GM18873 (cell line): ENCODE data around the gene TRPV4.
"Not testable (repeated sequence)": the region's sequence is repeated elsewhere in the genome, so short reads cannot be mapped to it uniquely, and the experiment has no call there.

Source experiments
- ATAC-seq: cut with Tn5 transposase; IDR thresholded peaks from one replicate; pipeline ENCODE4 v1.9.1; 2021; ENCODE audit warnings: mild to moderate bottlenecking, moderate library complexity, moderate number of reproducible peaks; ENCODE audit not compliant: unreplicated experiment, low FRiP score

TRPV4 gene

DNA sequence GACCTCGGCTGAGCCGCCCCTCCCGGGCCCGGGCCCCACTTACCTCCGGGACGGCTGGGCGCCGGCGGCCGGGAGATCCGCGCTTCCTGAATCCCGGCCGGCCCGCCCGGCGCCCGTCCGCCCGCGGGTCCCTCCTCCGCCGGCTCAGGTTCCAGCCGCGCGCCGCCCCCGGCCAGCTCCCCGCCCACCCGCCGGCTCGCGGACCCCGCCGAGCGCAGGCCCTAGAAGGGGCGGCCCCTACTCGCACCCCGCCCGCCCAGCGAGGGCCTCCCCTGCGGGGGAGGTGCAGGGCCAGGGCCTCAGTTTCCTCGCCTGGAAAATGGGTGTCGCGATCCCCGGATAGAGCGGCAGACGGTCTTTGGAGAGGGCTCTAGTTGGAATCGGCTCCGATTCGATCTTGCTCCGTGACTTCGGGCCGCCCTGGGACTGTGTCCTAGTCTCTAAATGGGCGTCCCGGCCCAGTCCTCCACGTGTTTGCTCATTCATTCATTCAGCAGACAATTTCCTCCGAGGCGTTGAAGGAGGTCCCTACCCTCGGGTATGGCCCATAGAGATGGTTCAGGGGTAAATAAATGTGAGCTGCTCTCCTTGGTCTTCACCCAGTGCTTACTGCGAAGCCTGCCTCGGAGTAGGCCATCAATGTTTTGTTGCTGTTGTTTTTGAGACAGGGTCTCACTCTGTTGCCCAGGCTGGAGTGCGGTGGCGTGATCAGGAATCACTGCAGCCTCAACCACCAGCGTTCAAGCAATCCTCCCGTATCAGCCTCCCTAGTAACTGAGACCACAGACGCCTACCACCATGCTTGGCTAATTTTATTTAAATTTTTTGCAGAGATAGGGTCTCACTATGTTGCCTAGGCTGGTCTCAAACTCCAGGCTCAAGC, at the start of gene TRPV4:
Gene TRPV4 (minus strand): TSS at position 92 of the 883 bp plus-strand sequence. CDS start 18,602 bp downstream, outside the sequence.
- no peak for ATAC-seq

DNA sequence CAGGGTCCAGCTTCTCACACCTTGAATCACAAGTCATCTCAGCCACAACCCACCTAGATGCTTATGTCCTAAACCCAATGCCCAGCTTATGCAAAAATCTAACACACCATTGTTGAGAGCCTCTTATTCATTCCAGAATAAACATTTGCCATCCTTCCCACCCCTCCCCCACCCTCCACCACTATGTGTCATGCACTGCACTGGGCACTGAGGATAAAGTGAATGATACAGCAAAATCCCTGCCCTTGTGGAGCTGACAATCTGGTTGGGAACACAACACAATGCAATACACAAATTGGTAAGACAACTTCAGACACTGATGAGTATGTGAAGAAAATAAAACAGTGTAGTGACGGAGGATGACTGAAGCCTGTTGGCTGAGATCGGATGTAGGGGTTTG, 48.6 kb upstream of the TRPV4 start:
- no peak for ATAC-seq

DNA sequence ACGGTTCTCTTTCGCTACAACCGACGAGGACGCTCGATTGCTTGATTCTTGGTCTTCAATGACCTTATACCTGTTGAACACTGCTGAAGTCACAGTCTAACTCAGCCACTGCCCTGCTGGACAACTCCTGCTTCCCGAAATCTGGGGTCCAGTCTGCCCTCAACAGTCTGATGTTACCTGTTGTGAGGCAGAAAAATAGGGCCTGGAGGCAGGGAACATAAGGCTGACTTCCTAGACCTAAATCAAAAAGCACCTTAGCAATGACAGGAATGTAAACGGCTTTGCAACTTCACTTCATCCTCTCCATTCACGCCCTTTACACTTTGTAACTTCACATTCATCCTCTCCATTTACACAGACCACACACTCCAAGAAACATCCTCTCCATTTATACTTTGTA, 47.7 kb upstream of the TRPV4 start:
- no peak for ATAC-seq

DNA sequence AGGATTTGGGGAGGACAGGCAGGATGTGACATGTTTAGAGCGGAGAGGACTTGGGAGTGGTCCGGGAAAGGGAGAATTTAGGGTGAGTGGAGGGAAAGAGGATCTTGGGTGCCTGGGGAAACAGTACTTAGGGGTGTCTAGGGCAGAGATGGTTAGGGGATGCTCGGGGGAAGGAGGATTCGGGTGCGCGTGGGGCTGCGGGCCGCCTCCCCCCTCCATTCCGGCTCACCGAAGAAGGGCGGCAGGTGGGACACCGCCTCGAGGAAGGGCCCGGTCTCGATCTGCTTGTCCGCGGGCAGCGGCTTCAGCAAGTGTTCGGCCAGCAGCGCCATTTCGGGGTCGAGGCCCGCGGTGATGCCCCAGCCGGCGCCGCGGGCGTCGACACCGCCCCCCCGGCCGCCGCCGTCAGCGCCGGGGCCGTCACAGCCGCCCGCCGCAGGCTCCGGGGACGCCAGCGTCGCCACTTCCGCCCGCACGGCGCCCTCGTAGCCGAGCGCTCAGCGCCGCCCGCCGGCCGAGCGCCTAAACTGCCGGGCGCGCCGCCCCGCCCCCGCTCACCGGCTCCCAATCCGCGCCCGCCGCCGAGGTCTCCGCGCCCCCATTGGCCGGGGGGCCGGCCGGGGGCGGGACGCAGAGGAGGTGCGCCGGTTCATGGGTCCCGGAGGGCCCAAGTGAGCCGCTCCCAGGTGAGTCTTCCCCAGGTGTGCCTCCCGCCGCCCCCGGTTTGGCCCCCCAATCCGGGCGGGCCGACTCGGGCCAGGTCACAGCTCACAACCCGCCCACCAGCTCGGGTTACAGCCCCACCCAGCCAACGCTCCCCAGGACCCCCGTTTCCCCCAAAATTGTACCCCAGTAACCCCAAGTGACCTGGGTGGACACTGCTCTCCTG, 47.1 kb upstream of the TRPV4 start, which contains the start of gene GLTP:
Gene GLTP (minus strand): TSS at position 499 of the 889 bp plus-strand sequence. CDS start 167 bp downstream, at position 332.
- ATAC-seq: peak; percentile 83

DNA sequence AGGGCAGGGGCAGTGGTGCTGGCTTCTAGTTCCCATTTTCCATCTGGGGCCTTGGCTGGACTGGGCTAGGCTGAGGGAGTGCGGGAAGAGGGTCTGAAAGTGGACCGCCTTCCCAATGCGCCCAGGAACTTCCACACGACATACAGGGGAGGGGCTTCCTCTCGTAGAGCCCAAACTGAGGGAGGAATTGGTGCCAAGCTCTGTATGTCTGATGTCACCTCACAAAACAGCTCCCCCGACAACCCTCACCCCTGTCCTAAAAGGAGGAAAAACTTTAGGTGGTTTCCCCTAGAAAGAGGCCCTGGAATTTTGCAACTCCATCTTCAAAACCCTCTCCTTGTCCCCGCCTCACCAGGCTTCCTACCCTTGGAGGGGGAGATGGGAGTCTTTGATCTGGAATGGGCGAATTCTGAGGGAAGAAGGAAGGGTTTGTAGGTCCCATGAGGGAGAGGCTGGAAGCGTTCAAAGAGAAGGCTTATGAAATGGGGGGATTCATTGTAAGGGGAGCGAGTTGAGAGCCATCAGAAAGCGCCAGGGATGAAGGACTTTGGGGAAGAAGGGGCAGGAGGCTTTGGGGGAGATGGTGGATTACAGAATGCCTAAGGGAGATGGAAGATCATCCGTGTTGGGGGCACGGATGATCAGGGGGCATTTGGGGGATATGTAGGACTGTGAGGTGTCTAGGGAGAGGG, 46.3 kb upstream of the TRPV4 start:
- ATAC-seq: no peak

DNA sequence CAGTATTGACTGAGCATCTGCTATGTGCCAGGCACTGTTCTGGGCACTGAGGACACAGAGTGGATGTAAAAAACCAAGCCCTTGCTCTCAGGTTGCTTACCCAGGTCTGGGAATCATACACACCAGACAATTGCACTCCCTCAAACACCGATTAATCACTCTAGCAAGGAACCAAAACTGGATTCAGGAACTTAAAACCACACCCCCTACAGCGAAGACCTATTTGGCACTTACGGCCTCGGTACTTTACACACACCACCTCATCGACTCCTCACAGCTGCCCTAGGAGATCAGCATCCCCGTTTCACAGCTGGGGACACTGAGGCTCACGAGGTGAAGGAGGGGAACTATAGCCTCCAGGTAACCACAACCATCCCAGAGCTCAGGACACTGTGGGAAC, 45.6 kb upstream of the TRPV4 start:
- ATAC-seq: no peak

DNA sequence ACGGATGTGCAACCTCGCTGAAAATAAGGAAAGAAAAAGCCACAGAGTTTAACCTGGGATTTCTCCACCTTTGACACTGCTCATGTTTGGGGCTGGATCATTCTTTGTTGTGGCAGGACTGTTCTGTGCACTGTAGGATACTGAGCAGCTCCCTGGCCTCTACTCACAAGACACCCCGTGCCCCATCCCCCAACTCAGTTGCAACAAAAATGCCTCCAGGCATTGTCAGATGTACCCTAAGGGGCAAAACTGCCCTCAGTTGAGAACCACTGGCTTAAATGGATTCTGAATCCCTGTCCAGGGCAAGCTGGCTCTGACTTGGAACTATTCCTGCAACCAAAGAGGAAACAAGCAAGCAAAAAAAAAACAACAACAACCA, 45.0 kb upstream of the TRPV4 start:
- no peak for ATAC-seq

DNA sequence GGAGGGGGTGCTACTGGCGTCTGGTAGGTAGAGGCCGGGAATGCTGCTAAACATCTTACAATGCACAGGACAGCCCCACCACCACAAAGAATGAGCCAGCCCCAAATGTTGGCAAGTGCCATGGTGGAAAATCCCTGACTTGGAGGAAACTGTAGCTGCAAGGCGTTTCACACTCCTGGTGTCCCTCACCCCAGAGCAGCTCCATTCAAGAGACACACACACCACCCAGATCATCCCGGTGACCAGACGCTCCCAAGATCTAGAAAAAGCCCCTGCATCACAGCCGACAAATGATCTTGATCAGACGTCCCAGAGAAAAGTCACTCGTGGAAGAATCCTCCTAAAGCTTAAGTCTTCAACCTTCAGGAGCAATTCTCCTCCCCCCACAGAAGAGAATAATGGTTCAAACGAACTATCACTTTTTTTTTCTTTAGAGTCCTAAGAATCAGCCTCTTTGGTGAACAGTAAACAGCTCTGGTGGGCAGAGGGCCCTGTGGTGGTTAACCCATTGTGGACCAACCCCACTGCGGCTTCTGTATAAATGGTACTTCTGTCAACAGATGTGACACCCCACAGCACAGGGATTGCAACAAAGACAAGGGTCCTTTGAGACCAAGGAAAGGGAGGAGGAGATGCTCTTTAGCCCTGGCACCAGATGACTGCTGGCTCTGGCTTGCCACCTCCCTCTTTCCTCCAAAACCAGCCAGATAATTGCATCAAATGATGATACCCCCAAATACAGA, 44.5 kb upstream of the TRPV4 start:
- no peak for ATAC-seq

DNA sequence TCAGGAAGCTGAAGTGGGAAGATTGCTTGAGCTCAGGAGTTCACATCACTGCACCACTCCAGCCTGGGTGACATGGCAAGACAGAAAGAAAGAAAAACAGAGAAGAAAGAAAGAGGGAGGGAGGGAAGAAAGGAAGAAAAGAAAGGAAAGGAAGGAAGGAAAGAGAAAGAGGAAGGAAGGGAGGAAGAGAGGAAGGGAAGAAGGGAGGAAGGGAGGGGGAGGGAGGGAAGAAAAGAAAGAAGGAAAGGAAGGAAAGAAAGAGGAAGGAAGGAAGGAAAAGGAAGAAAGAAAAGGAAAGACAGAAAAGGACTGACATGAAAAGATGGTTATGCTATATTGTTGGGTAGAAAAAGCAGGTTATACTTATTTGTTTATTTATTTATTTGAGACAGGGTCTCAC, 43.2 kb upstream of the TRPV4 start:
- no peak for ATAC-seq

DNA sequence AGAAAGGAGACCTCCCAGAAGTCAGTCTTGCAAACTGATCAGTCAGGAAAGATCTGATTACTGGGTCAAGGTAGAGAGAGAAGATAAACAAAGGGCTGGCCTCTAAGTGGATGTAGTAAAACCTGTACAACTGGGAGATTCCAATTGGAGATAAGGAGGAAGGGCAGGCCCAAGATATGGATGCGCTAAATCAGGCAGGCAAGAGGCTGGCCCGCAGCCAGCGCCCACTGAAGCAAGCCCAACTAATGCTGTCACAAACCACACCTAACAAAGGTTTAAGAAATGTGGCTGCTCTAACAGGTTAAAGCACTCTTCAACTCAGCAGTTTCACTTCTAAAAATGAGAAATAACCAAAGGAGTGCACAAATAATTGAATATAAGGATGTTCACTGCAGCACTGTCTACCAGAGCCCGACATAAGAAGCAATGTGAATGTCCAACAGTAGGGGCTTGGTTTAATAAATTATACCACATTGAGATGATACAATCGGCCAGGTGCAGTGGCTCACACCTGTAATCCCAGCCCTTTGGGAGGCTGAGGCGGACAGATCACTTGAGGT, 42.5 kb upstream of the TRPV4 start:
- no peak for ATAC-seq

DNA sequence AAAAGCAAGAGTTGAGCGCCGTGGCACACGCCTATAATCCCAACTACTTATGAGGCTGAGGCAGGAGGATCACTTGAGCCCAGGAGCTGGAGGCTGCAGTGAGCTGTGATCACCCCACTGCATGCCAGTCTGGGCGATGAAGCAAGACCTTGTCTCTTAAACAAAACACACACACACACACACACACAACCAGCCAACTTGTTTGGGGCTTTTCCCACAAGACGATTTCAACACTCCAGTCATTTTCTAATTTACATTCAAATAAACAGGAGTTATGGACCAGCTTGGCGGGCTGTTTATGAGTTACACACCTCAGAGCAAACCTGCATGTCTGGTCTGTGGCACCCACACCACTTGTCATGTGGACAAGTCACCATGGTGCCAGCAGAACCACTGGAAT, 40.5 kb upstream of the TRPV4 start:
- ATAC-seq: no peak

DNA sequence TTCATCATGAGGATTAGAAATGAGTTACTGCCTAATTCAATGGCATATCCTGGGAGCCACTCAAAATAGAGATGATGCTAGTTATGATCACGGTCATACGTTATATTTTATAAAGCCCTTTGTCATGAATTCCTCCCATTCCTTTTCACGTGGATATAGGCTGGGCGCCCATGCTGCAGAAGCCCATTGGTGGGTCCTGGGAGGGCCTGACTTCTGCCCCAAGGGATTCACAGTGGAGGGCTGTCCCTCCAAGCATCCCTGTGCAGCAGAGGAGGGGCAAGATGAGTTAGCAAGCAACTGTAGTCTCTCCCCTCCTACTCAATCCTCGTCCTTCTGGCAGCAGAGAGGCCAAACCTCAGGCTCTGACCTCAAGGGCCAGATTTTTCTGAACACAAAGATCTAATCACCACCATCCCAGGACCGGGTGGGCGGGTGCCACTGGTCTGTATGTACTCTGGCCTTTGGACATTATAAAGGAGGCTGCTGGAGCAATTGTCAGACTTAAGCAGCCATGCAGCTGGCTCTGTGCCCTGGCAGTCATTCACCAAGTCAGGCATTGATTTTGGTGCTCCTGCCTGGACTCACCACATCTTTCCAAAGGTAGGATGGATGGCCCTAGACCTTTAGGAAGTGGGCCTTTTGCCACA, 38.6 kb upstream of the TRPV4 start:
- no peak for ATAC-seq

DNA sequence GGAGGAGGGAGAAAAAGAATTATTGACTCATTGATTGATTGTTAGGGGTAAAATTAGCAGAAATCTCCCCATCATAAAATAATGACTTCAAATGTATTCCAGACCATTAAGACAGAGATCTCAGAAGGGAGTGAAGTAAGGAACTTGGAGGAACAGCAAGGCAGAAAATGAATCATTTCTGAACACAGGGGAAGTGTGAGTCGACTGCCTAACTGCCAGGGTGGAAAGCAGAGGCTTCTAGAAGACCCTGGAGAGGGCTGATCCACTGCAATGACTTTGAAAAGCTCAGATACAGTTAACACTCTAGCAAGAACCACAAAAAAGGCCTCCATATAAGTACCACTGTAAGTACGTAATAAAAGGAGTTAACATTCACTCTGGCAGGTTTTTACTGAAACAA, 37.5 kb upstream of the TRPV4 start:
- no peak for ATAC-seq

DNA sequence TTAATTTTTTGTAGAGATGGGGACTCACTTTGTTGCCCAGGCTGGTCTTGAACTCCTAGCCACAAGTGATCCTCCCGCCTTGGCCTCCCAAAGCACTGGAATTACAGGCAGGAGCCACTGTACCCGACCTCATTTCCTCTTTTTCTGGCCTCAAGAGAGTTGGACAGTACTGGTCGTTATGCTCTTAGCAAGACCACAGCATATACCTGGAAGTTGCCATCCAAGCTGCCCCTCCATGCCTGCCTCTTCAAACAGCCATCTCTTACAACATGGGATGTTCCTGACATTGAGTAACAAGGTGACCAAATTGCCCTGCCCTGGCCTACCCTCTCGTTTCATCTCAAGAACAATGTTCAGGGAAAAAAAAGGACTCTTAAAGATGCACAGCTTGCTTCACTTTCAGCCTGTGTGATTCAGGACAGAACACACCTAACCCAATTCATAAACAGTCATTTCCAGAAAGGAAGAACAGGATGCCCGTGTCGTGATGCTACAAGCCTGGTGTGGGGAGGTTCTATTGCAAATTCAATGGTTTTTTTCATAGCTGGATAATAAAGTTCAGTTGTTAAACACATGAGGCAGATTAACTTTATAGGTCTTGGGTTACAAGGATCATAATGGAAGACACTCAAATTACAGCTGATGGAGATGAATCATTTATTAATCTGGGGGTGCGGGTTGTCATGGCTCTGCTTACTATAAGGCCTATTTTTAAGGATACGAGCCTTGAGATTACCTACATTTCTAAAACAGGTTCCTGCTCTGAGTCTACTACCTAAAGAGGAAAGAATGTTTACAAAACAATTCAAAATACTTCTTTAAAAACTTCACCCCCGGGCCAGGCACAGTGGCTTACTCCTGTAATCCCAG, 35.2 kb upstream of the TRPV4 start:
- no peak for ATAC-seq

DNA sequence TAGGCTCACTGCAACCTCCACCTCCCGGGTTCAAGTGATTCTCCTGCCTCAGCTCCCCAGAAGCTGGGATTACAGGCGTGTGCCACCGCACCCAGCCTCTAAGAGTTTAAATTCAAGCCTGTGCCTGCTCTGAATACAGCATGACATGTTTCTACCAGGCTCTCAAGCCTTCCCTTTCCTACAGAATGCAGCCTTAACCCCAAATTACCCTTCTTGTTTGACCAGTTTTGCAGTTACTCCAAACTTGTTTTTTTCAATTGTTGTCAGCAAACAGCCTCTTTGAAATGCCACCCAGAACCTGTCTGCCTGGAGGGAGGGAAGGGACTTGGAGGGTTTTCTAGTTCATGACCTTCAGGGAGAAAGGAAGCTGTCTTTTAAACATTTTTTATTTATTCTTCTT, 31.7 kb upstream of the TRPV4 start:
- ATAC-seq: no peak

DNA sequence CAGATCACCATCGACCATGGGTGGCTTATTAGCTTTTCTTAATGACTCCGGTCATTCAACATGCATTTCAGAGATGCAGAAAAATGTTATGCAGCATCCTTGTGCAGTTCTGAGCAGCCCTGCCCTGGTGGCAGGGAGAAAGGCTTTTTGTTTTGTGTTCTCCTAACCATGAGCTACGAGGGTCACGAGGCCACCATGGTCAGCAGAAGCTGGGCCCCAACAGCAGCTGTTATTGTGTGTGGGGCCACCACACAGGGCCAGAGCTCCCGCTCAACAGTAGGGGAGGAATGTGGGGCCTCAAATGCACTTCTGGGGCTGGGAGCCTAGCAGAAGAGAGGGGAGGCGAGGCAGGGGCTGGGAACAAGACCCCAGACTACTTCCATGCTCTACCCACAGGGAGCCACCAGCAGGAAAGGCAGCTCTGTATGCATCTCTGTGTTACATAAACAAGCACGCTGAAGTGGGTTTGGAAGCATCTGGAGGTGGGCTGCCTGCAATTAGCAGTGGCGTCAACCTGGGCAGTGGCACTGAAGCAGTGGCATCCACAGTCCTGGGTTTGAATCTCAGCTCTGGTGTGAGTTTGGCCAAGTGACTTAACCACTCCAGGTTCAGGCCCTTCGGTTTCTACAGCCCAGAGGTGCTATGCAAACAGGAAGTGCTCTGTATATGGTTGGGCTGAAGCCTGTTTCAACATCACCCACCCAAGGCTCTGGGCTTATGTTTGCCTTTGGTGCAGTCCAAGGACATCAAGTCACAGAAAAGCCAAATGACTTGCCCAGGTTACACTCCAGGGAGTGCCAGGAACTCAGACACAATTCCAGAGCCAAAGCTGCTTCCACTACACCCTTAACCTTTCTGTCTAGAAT, 30.9 kb upstream of the TRPV4 start:
- no peak for ATAC-seq

DNA sequence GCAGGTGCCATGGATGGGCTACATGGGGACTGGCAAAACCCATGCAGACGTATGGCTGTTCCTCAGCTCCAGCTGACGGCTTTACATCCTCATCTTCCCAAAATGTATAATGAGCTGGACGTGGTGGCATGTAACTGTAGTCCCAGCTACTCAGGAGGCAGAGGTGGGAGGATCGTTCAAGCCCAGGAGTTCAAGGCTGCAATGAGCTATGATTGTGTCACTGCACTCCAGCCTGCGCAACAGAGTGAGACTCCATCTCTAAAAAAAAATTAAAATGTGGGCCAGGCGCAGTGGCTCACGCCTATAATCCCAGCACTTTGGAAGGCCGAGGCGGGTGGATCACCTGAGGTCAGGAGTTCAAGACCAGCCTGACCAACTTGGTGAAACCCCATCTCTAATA, 29.3 kb upstream of the TRPV4 start:
- not testable (repeated sequence) for ATAC-seq
